Cardiac muscle cell (in vitro differentiated cells and primary cell): ENCODE data around the gene SAFB. TPM values are rescaled to one million over a fixed set of nuclear protein-coding genes. Genes with fewer than 3 reads are reported as not detected.
A peak's percentile ranks its signal among the peaks of the same experiment; 100 is the strongest.

Experiments
- DNase-seq, 2 donors: peaks; one replicate each; pipeline versions ENCODE4 v3.0.0 to v3.0.0-alpha.2; 2010 to 2017; ENCODE audit warnings: low read depth in 1 of 2, low spot score in 1 of 2
- H3K27ac ChIP-seq: fragments of 200-600 bp; sonication (generic); 2 replicates; pipeline ENCODE4 v1.5.1; 2016
- H3K27me3 ChIP-seq: fragments of 200-600 bp; sonication (generic); 2 replicates; pipeline ENCODE4 v1.6.0; 2016; ENCODE audit warnings: control low read depth
- H3K36me3 ChIP-seq: fragments of 200-600 bp; sonication (generic); 2 replicates; pipeline ENCODE4 v1.5.1; 2016; ENCODE audit warnings: control low read depth
- H3K4me1 ChIP-seq: fragments of 200-600 bp; sonication (generic); 2 replicates; pipeline ENCODE4 v1.8.1; 2017; ENCODE audit warnings: low read depth, mild to moderate bottlenecking, mixed run types
- H3K4me3 ChIP-seq: fragments of 200-600 bp; sonication (generic); 2 replicates; pipeline ENCODE4 v1.5.1; 2016; ENCODE audit warnings: mild to moderate bottlenecking
- H3K9me3 ChIP-seq: fragments of 200-600 bp; sonication (generic); 2 replicates; pipeline ENCODE4 v1.5.1; 2017; ENCODE audit warnings: low read depth, mild to moderate bottlenecking, control low read depth
- polyA plus RNA-seq: library from polyadenylated mRNA; unstranded; fragments of >200 nt; fragmentation: Nextera tagmentation; extraction: Ambion mirVana; gene quantifications from 2 replicates; pipeline ENCODE4 v1.2.1, GENCODE V29; 2016
- total RNA-seq: library from RNA; depleted of rRNA; stranded (reverse); fragments of >200 nt; gene quantifications from 2 replicates; pipeline ENCODE4 v1.2.3, GENCODE V29; 2016
- TF ChIP-seq, protein P1 (sequence below): IDR thresholded peaks from 2 replicates; pipeline ENCODE4 v1.5.1; 2012; ENCODE audit warnings: low read depth, mild to moderate bottlenecking, low read length

Gene SAFB
- total and polyA plus RNA-seq, 2 experiments from 2014 or later, result 108 to 127 TPM

GRCh38 chr19:5580161-5580571 lies 42.7 kb upstream of the SAFB start:
- TF ChIP-seq, protein P1, sequence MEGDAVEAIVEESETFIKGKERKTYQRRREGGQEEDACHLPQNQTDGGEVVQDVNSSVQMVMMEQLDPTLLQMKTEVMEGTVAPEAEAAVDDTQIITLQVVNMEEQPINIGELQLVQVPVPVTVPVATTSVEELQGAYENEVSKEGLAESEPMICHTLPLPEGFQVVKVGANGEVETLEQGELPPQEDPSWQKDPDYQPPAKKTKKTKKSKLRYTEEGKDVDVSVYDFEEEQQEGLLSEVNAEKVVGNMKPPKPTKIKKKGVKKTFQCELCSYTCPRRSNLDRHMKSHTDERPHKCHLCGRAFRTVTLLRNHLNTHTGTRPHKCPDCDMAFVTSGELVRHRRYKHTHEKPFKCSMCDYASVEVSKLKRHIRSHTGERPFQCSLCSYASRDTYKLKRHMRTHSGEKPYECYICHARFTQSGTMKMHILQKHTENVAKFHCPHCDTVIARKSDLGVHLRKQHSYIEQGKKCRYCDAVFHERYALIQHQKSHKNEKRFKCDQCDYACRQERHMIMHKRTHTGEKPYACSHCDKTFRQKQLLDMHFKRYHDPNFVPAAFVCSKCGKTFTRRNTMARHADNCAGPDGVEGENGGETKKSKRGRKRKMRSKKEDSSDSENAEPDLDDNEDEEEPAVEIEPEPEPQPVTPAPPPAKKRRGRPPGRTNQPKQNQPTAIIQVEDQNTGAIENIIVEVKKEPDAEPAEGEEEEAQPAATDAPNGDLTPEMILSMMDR, result no peak
- peaks cover 1% of the 10 kb centered on the region for H3K4me1 ChIP-seq
- H3K27ac ChIP-seq, result no peak overlapping the region

GRCh38 chr19:5585461-5586299 lies 37.2 kb upstream of the SAFB start:
- peaks cover 17% of the 10 kb centered on the region for H3K4me1 ChIP-seq
- no peaks in the 10 kb centered on the region for H3K27me3 ChIP-seq
- H3K9me3 ChIP-seq, result no peaks in the 10 kb centered on the region
- H3K36me3 ChIP-seq, result peaks cover 24% of the 10 kb centered on the region
- peak in 1 of 2 donors; percentile 73 for DNase-seq
- peak overlapping the region; percentile 1 for H3K4me3 ChIP-seq
- TF ChIP-seq, protein P1, result no peak
- peak overlapping the region; percentile 86 for H3K27ac ChIP-seq

More at GRCh38 chr19:5580161-5580571, 42.7 kb upstream of the SAFB start:
- Histone ChIP-seq H3K4me3 (no peak overlapping the region), H3K36me3 (no peaks in the 10 kb centered on the region), H3K27me3 (no peaks in the 10 kb centered on the region), H3K9me3 (no peaks in the 10 kb centered on the region)
- DNase-seq, result no peak

GRCh38 chr19:5586300-5587070 lies 36.4 kb upstream of the SAFB start:
- H3K4me1 ChIP-seq, result peaks cover 17% of the 10 kb centered on the region
- peak overlapping the region; percentile 1 for H3K4me3 ChIP-seq
- H3K27ac ChIP-seq, result peak overlapping the region; percentile 86
- no peaks in the 10 kb centered on the region for H3K27me3 ChIP-seq
- no peak for DNase-seq
- TF ChIP-seq, protein P1, result no peak
- no peaks in the 10 kb centered on the region for H3K9me3 ChIP-seq
- peaks cover 30% of the 10 kb centered on the region for H3K36me3 ChIP-seq

DNA sequence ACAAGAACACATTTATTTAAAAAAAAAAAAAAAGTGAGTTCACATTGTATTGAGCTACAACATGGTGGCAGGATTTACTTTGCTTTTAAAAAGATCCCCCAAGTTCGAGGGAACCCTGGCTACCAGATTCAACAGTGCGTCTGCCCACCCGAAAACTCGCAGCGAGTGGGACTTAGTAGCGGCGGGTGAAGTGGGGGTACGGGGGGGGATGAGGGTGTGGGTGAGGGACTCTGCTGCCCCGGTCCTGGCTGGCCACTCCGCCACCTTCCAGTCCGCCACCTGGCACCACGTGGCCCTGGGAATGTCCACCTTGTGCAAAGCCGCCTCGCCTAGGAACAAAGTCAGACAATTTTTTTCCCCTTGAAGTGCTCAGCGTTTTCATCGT lies 35.8 kb upstream of the SAFB start:
- TF ChIP-seq, protein P1, result no peak
- H3K4me3 ChIP-seq, result no peak overlapping the region
- DNase-seq, result no peak
- H3K4me1 ChIP-seq, result peaks cover 17% of the 10 kb centered on the region
- H3K27ac ChIP-seq, result peak overlapping the region; percentile 86
- H3K36me3 ChIP-seq, result peaks cover 35% of the 10 kb centered on the region
- H3K9me3 ChIP-seq, result no peaks in the 10 kb centered on the region
- H3K27me3 ChIP-seq, result no peaks in the 10 kb centered on the region

DNA sequence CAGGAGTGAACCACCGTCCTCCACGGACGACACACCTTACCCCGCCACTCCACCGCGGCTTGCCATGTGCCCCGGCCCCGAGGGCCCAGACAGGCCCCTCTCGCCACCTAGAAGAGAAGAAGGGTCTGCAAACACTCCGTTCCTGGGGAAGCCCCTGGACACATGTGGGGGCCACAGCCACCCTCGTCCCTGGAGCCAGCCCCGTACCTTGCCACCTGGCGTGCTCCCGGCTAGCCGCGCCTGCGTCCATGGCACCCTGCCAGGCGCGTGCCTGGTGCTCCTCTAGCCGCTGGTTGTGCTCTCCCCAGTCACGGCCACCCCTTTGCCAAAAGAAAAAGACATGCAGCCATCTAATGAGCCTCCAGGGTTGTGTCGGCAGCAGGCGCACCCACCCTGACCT lies 35.2 kb upstream of the SAFB start:
- TF ChIP-seq, protein P1, result no peak
- Histone ChIP-seq H3K27ac (no peak overlapping the region), H3K4me1 (peaks cover 17% of the 10 kb centered on the region), H3K27me3 (no peaks in the 10 kb centered on the region), H3K4me3 (no peak overlapping the region), H3K9me3 (no peaks in the 10 kb centered on the region), H3K36me3 (peaks cover 41% of the 10 kb centered on the region)
- no peak for DNase-seq
